Measurements from ENCODE around the gene ZDHHC7.

Gene ZDHHC7

DNA sequence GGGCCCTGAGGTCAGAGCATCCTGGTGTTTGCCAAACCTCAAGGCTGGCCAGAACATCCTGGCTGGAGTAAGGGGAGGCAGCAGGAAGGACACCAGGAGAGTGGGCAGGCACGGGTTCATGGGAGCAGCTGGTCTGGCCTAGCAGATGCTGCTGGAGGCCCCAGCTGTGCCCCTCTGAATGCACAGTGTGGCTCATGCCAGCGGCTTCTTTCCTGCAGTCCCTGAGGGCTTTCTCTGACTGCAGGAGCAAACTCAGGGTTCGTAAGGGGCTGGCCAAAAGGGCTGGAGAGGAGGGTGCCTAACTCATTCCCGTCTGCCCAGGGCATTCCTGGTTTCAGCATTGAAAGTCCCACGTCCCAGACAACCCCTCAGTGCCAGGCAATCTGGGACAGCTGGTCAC is 78.7 kb downstream of the ZDHHC7 start:
- DNase-seq = no peak

DNA sequence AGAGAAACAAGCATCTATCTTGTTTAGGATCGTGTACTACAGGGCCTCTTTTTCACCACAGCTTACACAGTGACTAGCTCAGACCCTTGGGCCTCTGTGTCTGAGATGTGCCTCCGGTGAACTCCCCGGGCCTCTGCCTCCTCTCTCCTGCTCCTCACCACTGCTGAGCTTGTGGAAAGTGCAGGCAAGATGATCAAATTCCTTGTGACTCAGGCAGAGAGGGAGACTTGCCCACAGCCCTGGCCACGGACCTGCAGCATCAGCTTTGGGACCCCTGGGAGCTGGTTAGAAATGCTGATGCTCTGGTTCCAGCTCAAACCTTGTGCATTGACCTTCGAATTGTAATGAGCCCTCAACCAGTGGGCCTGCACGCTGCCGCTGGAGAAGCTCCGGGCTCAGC is 79.8 kb downstream of the ZDHHC7 start:
- no peak for DNase-seq

DNA sequence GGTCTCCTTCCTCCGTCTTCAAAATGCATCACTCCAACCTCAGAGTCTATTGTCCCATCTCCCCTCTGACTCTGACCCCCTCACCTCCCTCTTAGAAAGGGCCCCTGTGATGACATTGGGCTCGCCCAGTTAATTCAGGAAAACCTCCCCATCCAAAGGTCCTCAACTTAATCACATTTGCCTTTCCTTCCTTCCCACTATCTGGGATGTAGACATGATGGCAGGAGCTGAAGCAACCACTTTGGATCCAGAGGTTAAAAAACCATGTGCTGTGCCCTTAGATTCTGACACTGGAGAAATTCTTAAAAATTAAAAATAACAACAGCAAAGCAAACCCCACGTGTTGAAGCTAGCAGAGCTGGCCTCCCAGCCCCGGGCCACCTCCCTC is 80.2 kb downstream of the ZDHHC7 start:
- no peak for DNase-seq

DNA sequence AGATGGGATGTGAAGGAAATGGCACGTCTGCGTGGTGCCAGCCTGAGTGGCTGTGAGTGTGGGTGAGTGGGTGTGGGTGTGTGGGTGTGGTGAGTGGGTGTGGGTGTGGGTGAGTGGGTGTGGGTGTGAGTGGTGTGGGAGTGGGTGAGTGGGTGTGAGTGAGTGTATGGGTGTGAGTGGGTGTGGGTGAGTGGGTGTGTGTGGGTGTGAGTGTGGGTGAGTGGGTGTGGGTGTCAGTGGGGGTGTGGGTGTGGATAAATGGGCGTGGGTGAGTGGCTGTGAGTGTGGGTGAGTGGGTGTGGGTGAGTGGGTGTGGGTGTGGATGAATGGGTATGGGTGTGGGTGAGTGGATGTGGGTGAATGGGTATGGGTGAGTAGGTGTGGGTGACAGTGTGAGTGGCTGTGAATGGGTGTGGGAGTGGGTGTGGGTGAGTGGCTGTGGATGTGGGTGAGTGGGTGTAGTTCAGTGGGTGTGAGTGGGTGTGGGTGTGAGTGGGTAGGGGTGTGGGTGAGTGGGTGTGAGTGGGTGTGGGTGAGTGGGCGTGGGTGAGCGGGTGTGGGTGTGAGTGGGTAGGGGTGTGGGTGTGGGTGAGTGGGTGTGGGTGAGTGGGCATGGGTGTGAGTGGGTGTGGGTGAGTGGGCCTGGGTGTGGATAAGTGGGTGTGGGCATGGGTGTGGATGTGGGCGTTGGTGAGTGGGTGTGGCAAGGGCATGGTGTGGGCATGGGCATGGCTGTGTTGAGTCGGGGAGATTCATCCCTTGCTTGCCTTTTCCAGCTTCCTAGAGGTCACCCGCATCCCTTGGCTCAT is 80.8 kb downstream of the ZDHHC7 start:
- DNase-seq = no peak

DNA sequence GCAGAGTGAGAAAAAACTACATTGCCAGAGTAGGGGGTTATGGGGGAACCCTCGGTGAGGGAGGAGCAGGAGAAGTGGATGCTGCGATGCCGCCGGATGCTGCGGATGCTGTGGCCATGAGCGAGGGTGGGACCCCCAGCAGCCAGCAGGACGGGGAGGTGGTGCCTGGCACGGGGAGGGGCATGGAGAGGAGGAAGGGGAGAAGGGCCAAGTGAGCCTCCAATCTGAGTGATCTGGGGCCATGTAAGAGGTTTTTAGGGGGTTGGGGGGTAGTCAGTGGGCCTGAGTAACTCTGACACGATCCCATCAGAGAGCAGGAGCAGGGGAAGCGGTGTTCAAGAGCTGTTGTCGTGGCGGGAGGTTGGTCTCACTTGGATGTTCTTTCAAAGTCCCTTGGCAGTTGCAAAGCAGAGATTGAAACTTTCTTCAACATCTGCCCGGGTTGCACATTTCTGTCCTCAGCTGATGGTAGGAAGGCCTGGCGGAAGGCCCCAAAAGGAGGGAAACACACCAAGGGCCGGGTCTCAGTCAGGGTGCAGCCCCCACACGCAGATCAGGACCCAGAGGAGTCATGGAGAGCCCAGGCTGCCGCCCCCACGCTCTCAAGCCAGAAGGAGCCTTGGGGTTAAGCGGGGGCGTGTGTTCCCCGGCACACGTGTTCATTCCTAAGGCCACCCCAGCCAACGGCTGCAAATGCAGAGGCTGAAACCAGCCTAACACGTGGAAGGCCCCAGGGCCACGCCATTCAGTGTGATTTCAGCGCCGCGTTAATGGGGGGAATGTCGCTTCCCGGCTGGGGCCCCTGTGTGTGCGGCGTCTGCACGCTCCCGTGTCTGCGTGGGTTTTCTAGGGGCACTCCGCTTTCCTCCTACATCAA is 81.7 kb downstream of the ZDHHC7 start:
- DNase-seq = no peak

DNA sequence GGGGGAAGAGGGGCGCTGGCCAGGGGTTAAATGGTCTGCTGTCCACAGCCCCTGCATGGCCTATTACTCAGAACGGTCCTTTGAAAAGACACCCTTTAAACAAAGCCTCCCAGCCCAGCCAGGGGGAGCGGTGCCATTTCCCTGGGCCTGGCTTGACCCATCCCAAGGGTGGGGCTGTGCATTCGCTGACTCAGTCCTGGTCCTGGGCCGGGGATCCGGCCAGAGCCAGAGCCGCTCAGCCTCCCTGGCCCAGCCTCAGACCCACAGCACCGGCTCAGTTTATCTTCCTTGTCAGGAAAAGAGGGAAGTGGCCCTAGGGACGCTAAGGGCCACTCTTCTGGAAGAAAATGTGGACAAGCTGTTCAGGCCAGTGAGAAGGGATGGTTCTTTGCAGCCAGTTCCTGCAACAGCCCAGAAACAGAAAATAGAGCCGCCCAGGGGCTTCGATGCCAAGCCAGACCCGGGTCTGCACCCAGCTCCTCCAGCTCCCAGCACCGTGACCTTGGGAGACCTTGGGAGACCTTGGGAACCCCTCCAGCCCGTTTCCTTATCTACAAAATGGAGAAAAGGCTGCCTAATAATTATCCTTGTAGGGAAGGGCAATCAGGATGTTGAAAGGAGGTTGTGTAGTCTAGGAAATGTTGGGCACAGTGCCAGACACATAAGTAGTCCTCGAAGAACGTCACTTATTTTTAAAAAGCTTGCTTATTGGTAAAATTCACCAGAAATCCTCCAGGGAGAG is 82.5 kb downstream of the ZDHHC7 start:
- DNase-seq = no peak

DNA sequence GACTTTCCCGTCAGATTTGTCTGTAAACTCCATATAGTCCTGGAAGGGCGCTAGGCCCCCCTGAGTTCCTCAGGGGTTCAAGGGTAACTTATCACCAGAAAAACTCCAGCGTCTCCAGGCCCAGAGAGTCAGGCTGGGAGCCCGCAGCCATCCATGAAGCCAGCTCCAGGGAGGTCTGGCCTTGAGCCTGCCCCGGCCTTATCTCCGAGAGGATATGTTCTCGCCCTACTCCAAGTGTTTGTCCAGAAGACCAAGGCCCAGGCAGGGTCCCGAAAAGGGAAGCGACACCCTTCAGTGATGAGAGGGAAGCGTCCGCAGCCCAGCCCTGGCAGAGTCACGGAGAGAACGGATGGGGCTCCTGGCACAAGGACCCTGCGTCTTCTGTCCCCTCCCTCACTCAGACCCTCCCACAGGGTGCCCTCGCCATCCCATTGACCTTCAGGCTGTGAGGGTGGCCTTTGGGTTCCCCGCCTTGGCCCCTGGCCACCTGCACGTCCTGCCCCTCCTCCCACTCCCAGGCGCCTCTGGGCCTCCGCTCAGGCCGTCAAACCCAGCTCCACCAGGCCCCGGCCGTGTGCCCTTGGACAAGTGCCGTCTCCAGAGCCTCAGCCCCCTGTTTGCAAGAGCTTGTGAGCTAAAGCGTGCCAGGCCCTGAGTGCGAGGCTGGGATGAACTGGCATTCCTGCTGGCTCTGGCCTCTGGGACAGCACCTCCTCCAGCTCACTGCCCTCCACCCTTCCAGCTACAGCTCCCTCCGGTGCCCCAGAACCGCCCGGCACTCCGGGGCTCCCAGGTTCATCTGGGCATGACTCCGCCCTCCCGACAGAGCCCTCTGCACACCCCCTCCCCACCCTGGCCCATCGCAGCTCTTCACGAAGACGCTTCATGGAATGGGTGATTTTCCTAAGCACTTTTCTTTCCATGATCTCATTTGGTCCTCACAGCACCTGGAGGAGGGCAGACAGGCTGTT is 83.4 kb downstream of the ZDHHC7 start:
- DNase-seq = no peak

DNA sequence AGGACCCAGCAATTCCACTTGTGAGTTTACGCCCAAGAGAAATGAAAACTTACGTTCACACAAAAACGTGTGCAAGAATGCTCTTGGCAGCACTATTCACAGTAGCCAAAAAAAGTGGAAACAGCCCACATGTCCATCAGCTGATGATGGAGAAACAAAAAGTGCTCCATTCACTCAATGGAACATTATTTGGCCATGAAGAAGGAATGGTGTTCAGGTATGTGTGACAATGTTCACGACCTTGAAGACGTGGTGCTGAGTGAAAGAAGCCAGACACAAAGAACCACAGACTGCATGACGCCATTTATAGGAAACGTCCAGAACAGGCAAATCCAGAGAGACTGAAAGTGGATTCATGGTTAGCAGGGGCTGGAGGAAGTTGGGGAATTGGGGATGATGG is 84.9 kb downstream of the ZDHHC7 start:
- no peak for DNase-seq

DNA sequence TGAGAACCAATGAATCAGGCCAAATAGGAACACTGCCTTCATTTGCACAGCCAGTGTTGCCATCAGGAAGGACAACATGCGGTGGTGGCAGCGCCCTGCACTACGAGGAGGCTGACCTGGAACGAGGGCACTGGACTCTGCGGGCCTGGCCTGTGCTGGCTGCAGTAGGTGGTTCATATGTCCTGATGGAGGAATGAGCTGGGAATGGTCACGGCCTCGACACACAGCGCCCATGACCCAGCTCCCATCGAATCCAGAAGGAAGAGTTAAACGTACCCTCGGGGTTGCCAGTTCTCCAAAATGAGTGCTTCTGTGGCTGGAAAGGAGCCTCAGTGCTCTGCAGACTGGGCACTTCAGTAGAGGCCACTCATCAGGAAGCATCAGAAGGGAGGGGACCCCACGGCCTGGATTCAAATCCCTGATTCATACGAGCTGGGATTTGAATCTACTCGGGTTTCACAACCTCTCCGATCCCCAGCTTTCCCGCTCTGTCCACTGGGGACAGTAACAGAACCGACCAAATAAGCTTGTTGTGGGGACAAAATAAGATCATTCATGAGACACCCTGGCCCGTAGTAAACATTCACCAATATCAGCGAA is 85.5 kb downstream of the ZDHHC7 start:
- DNase-seq = no peak

DNA sequence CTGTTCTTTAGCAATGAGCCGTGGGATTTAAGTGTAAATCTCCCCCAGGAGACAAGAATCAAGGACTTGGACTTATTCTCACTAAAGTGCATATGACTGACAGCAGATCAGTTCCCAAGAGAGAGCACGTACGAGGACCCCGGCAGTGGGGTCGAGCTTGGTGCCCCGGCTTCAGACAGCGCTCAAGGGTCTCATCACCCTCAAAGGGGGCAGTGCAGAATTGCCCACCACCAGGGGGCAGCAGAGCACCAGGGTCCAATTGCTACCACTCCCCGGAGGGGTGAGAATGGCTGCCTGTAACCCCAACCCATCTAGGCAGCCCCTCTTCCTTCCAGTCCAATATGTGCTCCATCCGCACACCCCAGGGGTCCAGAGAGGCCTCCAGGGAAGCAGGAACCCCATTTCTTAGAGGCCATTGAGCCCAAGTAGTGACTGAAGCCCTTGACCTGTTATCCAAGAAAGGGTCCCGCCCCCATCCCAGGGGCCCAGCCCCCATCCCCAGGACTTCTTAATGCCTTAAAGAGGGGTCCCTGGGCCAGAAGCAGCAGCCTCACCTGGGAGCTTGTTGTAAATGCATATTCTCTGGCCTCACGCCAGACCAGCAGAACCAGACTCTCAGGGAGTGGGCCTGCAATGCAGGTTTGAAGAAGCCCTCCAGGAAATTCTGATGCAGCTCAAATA is 86.1 kb downstream of the ZDHHC7 start:
- DNase-seq = no peak

DNA sequence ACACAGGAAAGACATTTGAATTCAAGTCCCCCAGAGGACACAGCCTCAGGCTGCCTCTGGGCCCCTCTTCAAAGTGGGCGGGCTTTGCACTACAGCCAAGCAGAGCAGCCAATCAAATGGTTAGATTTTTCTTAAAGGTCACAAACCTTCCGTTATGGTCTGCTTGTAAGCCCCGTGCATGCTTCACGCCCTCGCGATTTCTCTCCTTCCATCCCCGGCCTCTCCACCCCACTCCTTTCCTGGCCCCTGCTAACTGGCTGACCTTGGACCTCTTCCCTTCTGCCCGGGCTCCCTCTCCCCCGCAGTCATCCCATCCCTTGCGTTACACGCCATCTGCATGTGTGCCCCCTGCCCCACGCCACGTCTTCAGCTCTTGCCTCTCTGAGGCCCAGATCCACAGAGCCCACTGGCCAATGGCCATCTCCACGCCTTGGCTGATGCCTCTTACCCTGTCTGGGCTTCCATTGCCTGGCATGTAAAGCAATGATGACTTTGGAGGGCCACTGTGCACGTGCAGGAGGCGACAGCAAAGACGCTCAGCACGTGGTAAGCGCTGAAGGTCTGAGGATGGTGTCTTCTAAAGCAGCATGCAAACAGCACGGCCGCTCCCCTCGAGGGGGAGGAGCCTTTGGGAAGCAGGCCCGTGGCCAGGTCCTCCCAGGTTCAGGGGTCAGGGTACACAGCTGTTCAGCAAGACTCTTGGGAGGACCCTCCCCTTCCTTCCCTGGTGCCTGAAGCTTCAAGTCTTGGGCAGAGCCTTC is 86.8 kb downstream of the ZDHHC7 start:
- DNase-seq = no peak
